GM12878 (cell line): ENCODE results near the gene FAM161A. TPM values are rescaled to one million over a fixed set of nuclear protein-coding genes. Genes with fewer than 3 reads are reported as not detected.
A peak's percentile ranks its signal among the peaks of the same experiment; 100 is the strongest.

Source experiments
- ATAC-seq: fragments of 200-7000 bp; cut with Tn5 transposase; 3 replicates; pipeline ENCODE4 v1.9.1; 2020; ENCODE audit warnings: mild to moderate bottlenecking, moderate library complexity
- BruUV-seq: library from RNA; stranded (reverse); fragments of 400-500 nt; replicated peaks from 2 replicates; lab custom pipeline; 2021; lab: Mats Ljungman, UMichigan
- CTCF ChIA-PET: fragments of 300-600 bp; sonication (Branson Sonifier 250); formaldehyde crosslinking; extraction: SDS; loops from one replicate; lab custom pipeline; 2021; ENCODE audit warnings: inconsistent platforms; lab: Yijun Ruan, JAX
- POLR2A ChIA-PET: fragments of 350-600 bp; formaldehyde crosslinking; extraction: SDS; loops from one replicate; lab custom pipeline; 2021; ENCODE audit warnings: inconsistent platforms; lab: Charles Lee
- RAD21 ChIA-PET: fragments of 300-600 bp; sonication (Branson Sonifier 250); formaldehyde crosslinking; loops from one replicate; lab custom pipeline; 2023; ENCODE audit warnings: antibody characterized with exemption; ENCODE audit not compliant: unreplicated experiment; lab: Charles Lee
- SMC1A ChIA-PET: fragments of 300-600 bp; sonication (Branson Sonifier 250); formaldehyde crosslinking; loops from one replicate; lab custom pipeline; 2023; ENCODE audit not compliant: unreplicated experiment, uncharacterized antibody; lab: Charles Lee
- DNase-seq: peaks from one replicate; pipeline ENCODE4 v3.0.0-alpha.2; 2011; ENCODE audit warnings: low read depth, low spot score
- FAIRE-seq: peaks from 3 replicates; lab custom pipeline; 2011; peaks lifted over from hg19 to GRCh38; lab: Jason Lieb, UNC
- H2AFZ ChIP-seq: 2 replicates; pipeline ENCODE4 v1.6.0; 2011; ENCODE audit warnings: low read depth, low read length, control low read depth; ENCODE audit not compliant: control insufficient read depth
- H3K27ac ChIP-seq: 2 replicates; pipeline ENCODE4 v1.5.1; 2011; ENCODE audit warnings: control low read depth; ENCODE audit not compliant: control insufficient read depth, insufficient read depth
- H3K27me3 ChIP-seq, 2 experiments: replicated peaks in 1 of 2; 2 replicates each; pipeline versions ENCODE4 v1.6.0 to v1.6.1; 2011; ENCODE audit warnings: low read length in 1 of 2; ENCODE audit not compliant: control insufficient read depth in 2 of 2, insufficient read depth in 2 of 2
- H3K36me3 ChIP-seq, 2 experiments: 2 replicates each; pipeline ENCODE4 v1.5.1; 2011; ENCODE audit warnings: low read length in 1 of 2; ENCODE audit not compliant: control insufficient read depth in 2 of 2, insufficient read depth in 2 of 2
- H3K4me1 ChIP-seq: 2 replicates; pipeline ENCODE4 v1.6.1; 2011; ENCODE audit warnings: mild to moderate bottlenecking, low read length, moderate library complexity, mixed read lengths; ENCODE audit not compliant: control insufficient read depth, insufficient read depth
- H3K4me2 ChIP-seq: 2 replicates; pipeline ENCODE4 v1.6.0; 2011; ENCODE audit warnings: control low read depth; ENCODE audit not compliant: control insufficient read depth, insufficient read depth
- H3K4me3 ChIP-seq: fragments of 200-600 bp; sonication (generic); 2 replicates; pipeline ENCODE4 v1.5.1; 2016
- H3K79me2 ChIP-seq: 2 replicates; pipeline ENCODE4 v1.6.0; 2011; ENCODE audit warnings: low read length; ENCODE audit not compliant: control insufficient read depth, insufficient read depth
- H3K9ac ChIP-seq: 2 replicates; pipeline ENCODE4 v1.8.0; 2011; ENCODE audit warnings: low read length, control low read depth, mixed read lengths; ENCODE audit not compliant: control insufficient read depth, insufficient read depth
- H3K9me3 ChIP-seq: replicated peaks from 3 replicates; pipeline ENCODE4 v1.5.1; 2011; ENCODE audit warnings: mild to moderate bottlenecking, low read length; ENCODE audit not compliant: control insufficient read depth, insufficient read depth
- H4K20me1 ChIP-seq: 2 replicates; pipeline ENCODE4 v1.6.0; 2011; ENCODE audit not compliant: control insufficient read depth, insufficient read depth
- ASH2L ChIP-seq: fragments of 300-600, 200-600 bp; sonication (generic); IDR thresholded peaks from 2 replicates; pipeline ENCODE4 v1.6.1; 2017; ENCODE audit warnings: low read depth, mild to moderate bottlenecking, borderline replicate concordance
- ATF3 ChIP-seq: IDR thresholded peaks from 2 replicates; pipeline ENCODE4 v1.6.1; 2011; ENCODE audit warnings: low read depth, mild to moderate bottlenecking, low read length, moderate library complexity, borderline replicate concordance; ENCODE audit errors: extremely low read depth
- ATF7 ChIP-seq: fragments of 450-650 bp; IDR thresholded peaks from 2 replicates; pipeline ENCODE4 v1.6.1; 2016; ENCODE audit warnings: low read depth, mild to moderate bottlenecking
- CHD1 ChIP-seq: IDR thresholded peaks from 2 replicates; pipeline ENCODE4 v1.6.1; 2012; ENCODE audit warnings: low read depth, low read length, improper control_type of control experiment
- CREB1 ChIP-seq: IDR thresholded peaks from 2 replicates; pipeline ENCODE4 v1.6.1; 2012; ENCODE audit warnings: low read depth, mild to moderate bottlenecking, inconsistent platforms
- DPF2 ChIP-seq: fragments of 450-650 bp; IDR thresholded peaks from 2 replicates; pipeline ENCODE4 v1.6.1; 2017; ENCODE audit warnings: mild to moderate bottlenecking
- FOXM1 ChIP-seq: IDR thresholded peaks from 2 replicates; pipeline ENCODE4 v1.6.1; 2012; ENCODE audit warnings: low read depth, mild to moderate bottlenecking, inconsistent platforms, low read length, moderate library complexity
- KDM1A ChIP-seq: fragments of 200-600 bp; sonication (generic); IDR thresholded peaks from 2 replicates; pipeline ENCODE4 v1.6.1; 2016; ENCODE audit warnings: borderline replicate concordance
- NFXL1 ChIP-seq: fragments of 450-650 bp; IDR thresholded peaks from 2 replicates; pipeline ENCODE4 v1.6.1; 2017; ENCODE audit warnings: antibody characterized with exemption, mild to moderate bottlenecking, borderline replicate concordance
- PAX8 ChIP-seq: fragments of 450-650 bp; IDR thresholded peaks from 2 replicates; pipeline ENCODE4 v1.6.1; 2017; ENCODE audit warnings: mild to moderate bottlenecking, moderate library complexity
- PKNOX1 ChIP-seq: fragments of 450-650 bp; IDR thresholded peaks from 2 replicates; pipeline ENCODE4 v1.6.1; 2016; ENCODE audit warnings: mild to moderate bottlenecking
- RAD21 ChIP-seq: IDR thresholded peaks from 2 replicates; pipeline ENCODE4 v1.6.1; 2011; ENCODE audit warnings: mild to moderate bottlenecking, low read depth, low read length, moderate library complexity; ENCODE audit not compliant: insufficient read depth
- STAT3 ChIP-seq: IDR thresholded peaks from 2 replicates; pipeline ENCODE4 v1.6.1; 2011; ENCODE audit warnings: low read depth, low read length, improper control_type of control experiment
- TCF3 ChIP-seq: IDR thresholded peaks from 2 replicates; pipeline ENCODE4 v1.6.1; 2012; ENCODE audit warnings: low read depth, mild to moderate bottlenecking, low read length, borderline replicate concordance; ENCODE audit not compliant: insufficient read depth
- USF1 ChIP-seq: IDR thresholded peaks from 2 replicates; pipeline ENCODE4 v1.6.1; 2011; ENCODE audit warnings: borderline replicate concordance, low read depth, mild to moderate bottlenecking, moderate library complexity, mixed read lengths, low read length; ENCODE audit not compliant: insufficient read depth; ENCODE audit errors: extremely low read length
- USF2 ChIP-seq: IDR thresholded peaks from 2 replicates; pipeline ENCODE4 v1.6.1; 2011; ENCODE audit warnings: low read depth, low read length, improper control_type of control experiment, borderline replicate concordance
- ZSCAN29 ChIP-seq: fragments of 450-650 bp; IDR thresholded peaks from 2 replicates; pipeline ENCODE4 v1.6.1; 2017; ENCODE audit warnings: mild to moderate bottlenecking, moderate library complexity
- ZZZ3 ChIP-seq: IDR thresholded peaks from 2 replicates; pipeline ENCODE4 v1.6.1; 2011; ENCODE audit warnings: low read depth; ENCODE audit not compliant: control insufficient read depth, insufficient read length
- WGBS: methylation state at CpG from one replicate; pipeline ENCODE4 v1.1.6; 2016; ENCODE audit warnings: low lambda C conversion rate; ENCODE audit not compliant: insufficient replicate concordance, insufficient coverage; ENCODE audit errors: missing lambda C conversion rate; 5-methylcytosine and 5-hydroxymethylcytosine counted together
- in situ Hi-C: fragments of 300-500 bp; cut with MboI; formaldehyde crosslinking; loops from 9 replicates; pipeline ENCODE4 v1.14.3; 2018; ENCODE audit warnings: mixed read lengths
- intact Hi-C: fragments of 100-400 bp; cut with micrococcal nuclease; formaldehyde crosslinking; loops from one replicate; pipeline ENCODE4 v1.14.2; 2022; ENCODE audit not compliant: unreplicated experiment
- polyA plus RNA-seq, 11 experiments: library from polyadenylated mRNA; depleted of rRNA in 4 of 11; unstranded in 6 of 11; stranded (reverse) in 5 of 11; fragments of >200 nt; fragmentation: Nextera tagmentation in 4 of 11; fragmentation: Illumina TruSeq in 1 of 11; extraction: Ambion mirVana in 4 of 11; extraction: Trizol in 1 of 11; gene quantifications; 1 replicate in 1 of 11; 2 replicates in 10 of 11; pipeline versions ENCODE4 v1.2.1 to v1.2.3, GENCODE V29; 2011 to 2016; ENCODE audit warnings: inconsistent platforms in 2 of 11, missing spikeins in 2 of 11, low read depth in 1 of 11
- total RNA-seq, 4 experiments: library from RNA; depleted of rRNA in 3 of 4; stranded (reverse); fragments of >200 nt in 3 of 4; fragmentation: Illumina TruSeq in 1 of 4; extraction: Trizol in 1 of 4; gene quantifications; 2 replicates each; pipeline versions ENCODE4 v1.2.1 to v1.2.3, GENCODE V29; 2013 to 2021

FAM161A gene
- total and polyA plus RNA-seq, 10 of the 15 experiments (the other 5 are each of a cell fraction or from before 2014, with no cell fraction given), result 2.2 to 12.2 (median 8.9) TPM

GRCh38 chr2:61853086-61853846, 594 bp downstream of the FAM161A start:
- RAD21 ChIA-PET, result interaction anchor here (0.8 to 1.0 kb wide), 4 partner anchors 90 to 562 kb away, joined by 3 to 5 read pairs (median 3); no protein-coding TSS in a partner anchor
- POLR2A ChIA-PET, result interaction anchor here (0.5 to 1.3 kb wide), 5 partner anchors 8 to 453 kb away, joined by 3 to 5 read pairs (median 3); partner anchors contain the start of gene COMMD1
- SMC1A ChIA-PET, result interaction anchor here (0.9 to 2.3 kb wide), 8 partner anchors 9 to 589 kb away, joined by 3 to 6 read pairs (median 4); no protein-coding TSS in a partner anchor
- BruUV-seq, result TSS peak; percentile 70
- Histone ChIP-seq H2AFZ (peak overlapping the region; percentile 96), H3K27me3 (no peaks in the 10 kb centered on the region), H4K20me1 (no peaks in the 10 kb centered on the region), H3K27ac (peak overlapping the region; percentile 54), H3K9ac (peak overlapping the region; percentile 86), H3K9me3 (no peaks in the 10 kb centered on the region), H3K79me2 (no peaks in the 10 kb centered on the region), H3K4me3 (peak overlapping the region; percentile 82), H3K36me3 (no peaks in the 10 kb centered on the region), H3K4me2 (peak overlapping the region; percentile 72), H3K4me1 (peaks cover 9% of the 10 kb centered on the region)
- in situ Hi-C loops (no loop called here), intact Hi-C loops (loop anchor here (5.0 kb wide), 1 partner anchor 91 kb away; no protein-coding TSS in a partner anchor)
- DNase-seq (no peak), ATAC-seq (peak; percentile 85), FAIRE-seq (no peak)
- CTCF ChIA-PET, result interaction anchor here (0.5 to 1.8 kb wide), 7 partner anchors 14 to 182 kb away, joined by 3 to 6 read pairs (median 3); no protein-coding TSS in a partner anchor
- WGBS, result 11% methylated on average over 26 of the region's 26 CpGs
- TF ChIP-seq ATF3 (no peak), CREB1 (no peak), KDM1A (no peak), USF1 (peak; percentile 50), ZSCAN29 (no peak), ASH2L (no peak), PAX8 (no peak), RAD21 (peak; percentile 24; the same call in 1 of the 2 replicates), CHD1 (no peak), FOXM1 (no peak), TCF3 (no peak), ATF7 (no peak), NFXL1 (no peak), USF2 (peak; percentile 33; the same call in 1 of the 2 replicates), PKNOX1 (no peak), STAT3 (no peak), DPF2 (no peak), ZZZ3 (no peak)
